ENCODE data around the gene CBR4. TPM values are rescaled to one million over a fixed set of nuclear protein-coding genes. Genes with fewer than 3 reads are reported as not detected.

CBR4 gene
- total and polyA plus RNA-seq, 2 donors (not counting 1 experiment from before 2014, with no cell fraction given), result 3.3 to 19.0 TPM

DNA sequence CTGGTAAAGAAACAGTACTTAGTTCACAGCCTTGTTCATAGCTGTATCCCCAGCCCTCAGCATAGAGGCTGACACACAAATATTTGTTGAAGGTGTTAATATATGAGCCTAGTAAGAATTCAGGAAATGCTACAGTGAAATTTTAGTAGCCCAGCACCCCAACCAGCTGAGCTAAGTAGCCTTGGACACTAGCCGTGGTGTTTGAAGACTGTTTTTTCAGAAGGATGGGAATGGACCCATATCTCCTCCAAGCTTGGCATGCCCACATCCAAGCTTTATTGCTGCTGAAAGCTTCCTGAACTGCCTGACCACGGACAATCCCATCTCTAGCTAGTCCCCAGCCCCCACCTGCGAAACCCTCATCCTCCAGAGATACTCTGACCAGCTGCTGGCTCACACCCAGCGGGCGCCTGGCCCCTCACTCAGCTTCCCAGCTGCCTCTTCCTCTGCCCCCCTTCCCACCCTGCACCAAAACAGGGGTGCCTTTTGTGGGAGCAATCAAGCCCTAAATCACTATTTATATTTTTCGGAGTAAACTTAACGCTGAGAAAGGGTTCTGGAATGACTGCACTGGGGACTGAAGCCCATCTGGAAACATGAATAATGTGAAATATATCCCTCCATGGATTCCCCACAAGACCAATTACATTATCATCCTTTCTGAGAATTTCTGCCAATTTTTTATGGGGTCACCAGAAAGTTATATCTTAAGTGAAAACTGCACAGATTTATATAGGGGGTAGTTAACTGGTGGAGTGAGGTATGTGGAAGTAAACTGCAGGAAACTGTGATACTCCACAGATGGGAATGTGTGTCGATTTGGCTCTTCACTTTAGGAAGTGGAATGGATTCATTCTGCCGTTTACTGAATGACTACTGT, 41.1 kb upstream of the CBR4 start:
- Histone ChIP-seq H3K4me2 (ENCODE audit: extremely low read depth, insufficient read depth, low read length) (no peak overlapping the region), H4K20me1 (ENCODE audit: control insufficient read depth, extremely low read depth, insufficient read depth, low read length) (no peaks in the 10 kb centered on the region), H3K36me3 (ENCODE audit: control insufficient read depth, insufficient read depth, low read length) (no peaks in the 10 kb centered on the region), H3K27ac (ENCODE audit: insufficient read depth, low read length) (no peak overlapping the region), H3K9me3 (ENCODE audit: control insufficient read depth, insufficient read depth, low read depth, low read length) (no peaks in the 10 kb centered on the region), H3K79me2 (ENCODE audit: control insufficient read depth, insufficient read depth, low read length) (no peaks in the 10 kb centered on the region), H2AFZ (ENCODE audit: low read length) (no peak overlapping the region), H3K4me1 (ENCODE audit: control insufficient read depth, extremely low read depth, insufficient read depth, low read length) (no peaks in the 10 kb centered on the region), H3K27me3 (ENCODE audit: control insufficient read depth, insufficient read depth, low read length) (no peaks in the 10 kb centered on the region), H3K9ac (ENCODE audit: insufficient read depth, low read length) (no peak overlapping the region), H3K4me3 (replicated peaks in 1 of 4; ENCODE audit: control extremely low read depth in 1 of 4, insufficient read depth in 1 of 4, low read depth in 3 of 4, low read length in 4 of 4) (no peak overlapping the region)
- DNase-seq (ENCODE audit: low read depth in 2 of 2), result no peak
- TF ChIP-seq, protein P1, sequence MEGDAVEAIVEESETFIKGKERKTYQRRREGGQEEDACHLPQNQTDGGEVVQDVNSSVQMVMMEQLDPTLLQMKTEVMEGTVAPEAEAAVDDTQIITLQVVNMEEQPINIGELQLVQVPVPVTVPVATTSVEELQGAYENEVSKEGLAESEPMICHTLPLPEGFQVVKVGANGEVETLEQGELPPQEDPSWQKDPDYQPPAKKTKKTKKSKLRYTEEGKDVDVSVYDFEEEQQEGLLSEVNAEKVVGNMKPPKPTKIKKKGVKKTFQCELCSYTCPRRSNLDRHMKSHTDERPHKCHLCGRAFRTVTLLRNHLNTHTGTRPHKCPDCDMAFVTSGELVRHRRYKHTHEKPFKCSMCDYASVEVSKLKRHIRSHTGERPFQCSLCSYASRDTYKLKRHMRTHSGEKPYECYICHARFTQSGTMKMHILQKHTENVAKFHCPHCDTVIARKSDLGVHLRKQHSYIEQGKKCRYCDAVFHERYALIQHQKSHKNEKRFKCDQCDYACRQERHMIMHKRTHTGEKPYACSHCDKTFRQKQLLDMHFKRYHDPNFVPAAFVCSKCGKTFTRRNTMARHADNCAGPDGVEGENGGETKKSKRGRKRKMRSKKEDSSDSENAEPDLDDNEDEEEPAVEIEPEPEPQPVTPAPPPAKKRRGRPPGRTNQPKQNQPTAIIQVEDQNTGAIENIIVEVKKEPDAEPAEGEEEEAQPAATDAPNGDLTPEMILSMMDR (conservative IDR thresholded peaks at IDR 0.05 in 1 of 2, IDR thresholded peaks at IDR 0.05 in 1 of 2; ENCODE audit: low read depth in 1 of 2, low read length in 2 of 2), result no peak
- TF ChIP-seq EZH2 (IDR thresholded peaks at IDR 0.05; ENCODE audit: low read length, missing control alignments), result no peak

DNA sequence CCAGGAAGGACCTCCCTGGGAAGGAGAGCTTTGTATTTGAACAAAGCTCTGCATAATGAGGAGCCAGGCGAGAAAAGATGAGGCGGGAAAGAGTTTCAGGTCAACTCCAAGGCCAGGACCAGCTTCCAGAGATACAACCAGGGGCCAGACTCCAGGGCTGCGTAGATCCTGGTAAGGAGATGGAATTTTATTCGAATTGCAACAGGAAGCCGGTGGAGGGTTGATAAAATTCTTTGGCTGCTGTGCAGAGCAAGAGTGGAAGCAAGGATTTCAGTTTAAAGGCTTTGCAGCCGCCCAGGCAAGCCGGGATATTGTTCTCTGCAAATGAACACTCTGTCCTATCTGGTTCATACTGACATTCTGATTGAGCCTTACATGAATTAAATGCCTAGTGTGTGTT, 40.2 kb upstream of the CBR4 start:
- Histone ChIP-seq H4K20me1 (ENCODE audit: control insufficient read depth, extremely low read depth, insufficient read depth, low read length) (no peaks in the 10 kb centered on the region), H3K36me3 (ENCODE audit: control insufficient read depth, insufficient read depth, low read length) (no peaks in the 10 kb centered on the region), H3K27me3 (ENCODE audit: control insufficient read depth, insufficient read depth, low read length) (no peaks in the 10 kb centered on the region), H3K4me3 (replicated peaks in 1 of 4; ENCODE audit: control extremely low read depth in 1 of 4, insufficient read depth in 1 of 4, low read depth in 3 of 4, low read length in 4 of 4) (no peak overlapping the region), H3K9me3 (ENCODE audit: control insufficient read depth, insufficient read depth, low read depth, low read length) (no peaks in the 10 kb centered on the region), H3K9ac (ENCODE audit: insufficient read depth, low read length) (no peak overlapping the region), H3K4me2 (ENCODE audit: extremely low read depth, insufficient read depth, low read length) (no peak overlapping the region), H3K4me1 (ENCODE audit: control insufficient read depth, extremely low read depth, insufficient read depth, low read length) (no peaks in the 10 kb centered on the region), H3K27ac (ENCODE audit: insufficient read depth, low read length) (no peak overlapping the region), H2AFZ (ENCODE audit: low read length) (no peak overlapping the region), H3K79me2 (ENCODE audit: control insufficient read depth, insufficient read depth, low read length) (no peaks in the 10 kb centered on the region)
- TF ChIP-seq EZH2 (IDR thresholded peaks at IDR 0.05; ENCODE audit: low read length, missing control alignments), result no peak
- TF ChIP-seq, protein P1 (conservative IDR thresholded peaks at IDR 0.05 in 1 of 2, IDR thresholded peaks at IDR 0.05 in 1 of 2; ENCODE audit: low read depth in 1 of 2, low read length in 2 of 2), result no peak
- no peak for DNase-seq (ENCODE audit: low read depth in 2 of 2)

DNA sequence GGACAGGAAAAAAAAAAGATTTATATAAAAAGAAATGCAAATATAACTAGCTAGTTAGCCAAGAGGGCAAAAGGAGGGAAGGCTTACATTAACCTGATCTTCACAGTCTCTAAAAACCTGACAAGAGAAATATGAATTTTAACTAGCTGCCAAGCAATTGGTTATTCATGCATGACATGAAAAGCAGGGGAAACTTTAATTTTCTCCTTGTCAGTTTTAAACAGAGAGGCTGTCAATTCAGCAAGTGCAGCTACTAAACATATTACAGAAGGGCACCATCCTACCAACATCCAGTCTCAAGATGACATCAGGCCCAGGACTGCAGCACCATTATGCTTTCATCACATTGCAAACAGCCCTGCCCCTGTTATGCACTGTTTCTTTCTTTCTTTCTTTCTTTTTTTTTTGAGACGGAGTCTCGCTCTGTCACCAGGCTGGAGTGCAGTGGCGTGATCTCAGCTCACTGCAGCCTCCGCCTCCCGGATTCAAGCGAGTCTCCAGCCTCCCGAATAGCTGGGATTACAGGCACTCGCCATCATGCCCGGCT, 38.9 kb upstream of the CBR4 start:
- no peak overlapping the region for H3K4me3 ChIP-seq (replicated peaks in 1 of 4; ENCODE audit: control extremely low read depth in 1 of 4, insufficient read depth in 1 of 4, low read depth in 3 of 4, low read length in 4 of 4)
- no peaks in the 10 kb centered on the region for H3K9me3 ChIP-seq (ENCODE audit: control insufficient read depth, insufficient read depth, low read depth, low read length)
- no peaks in the 10 kb centered on the region for H3K36me3 ChIP-seq (ENCODE audit: control insufficient read depth, insufficient read depth, low read length)
- H3K4me2 ChIP-seq (ENCODE audit: extremely low read depth, insufficient read depth, low read length), result no peak overlapping the region
- H3K9ac ChIP-seq (ENCODE audit: insufficient read depth, low read length), result no peak overlapping the region
- H3K27me3 ChIP-seq (ENCODE audit: control insufficient read depth, insufficient read depth, low read length), result no peaks in the 10 kb centered on the region
- no peak overlapping the region for H3K27ac ChIP-seq (ENCODE audit: insufficient read depth, low read length)
- no peak for TF ChIP-seq EZH2 (IDR thresholded peaks at IDR 0.05; ENCODE audit: low read length, missing control alignments)
- TF ChIP-seq, protein P1 (conservative IDR thresholded peaks at IDR 0.05 in 1 of 2, IDR thresholded peaks at IDR 0.05 in 1 of 2; ENCODE audit: low read depth in 1 of 2, low read length in 2 of 2), result no peak
- no peaks in the 10 kb centered on the region for H4K20me1 ChIP-seq (ENCODE audit: control insufficient read depth, extremely low read depth, insufficient read depth, low read length)
- no peak for DNase-seq (ENCODE audit: low read depth in 2 of 2)
- H2AFZ ChIP-seq (ENCODE audit: low read length), result no peak overlapping the region
- no peaks in the 10 kb centered on the region for H3K79me2 ChIP-seq (ENCODE audit: control insufficient read depth, insufficient read depth, low read length)
- no peaks in the 10 kb centered on the region for H3K4me1 ChIP-seq (ENCODE audit: control insufficient read depth, extremely low read depth, insufficient read depth, low read length)
